Neuronal stem cell (in vitro differentiated cells): ENCODE results near the gene CFAP68.
A peak's percentile ranks its signal among the peaks of the same experiment; 100 is the strongest.

Experiments used
- DNase-seq: peaks from one replicate; pipeline ENCODE4 v3.0.0-alpha.2; 2013; ENCODE audit warnings: low spot score
- H2AFZ ChIP-seq: one replicate; pipeline ENCODE4 v1.6.1; 2013; ENCODE audit warnings: mild to moderate bottlenecking, low read length, inconsistent platforms
- H2AK5ac ChIP-seq: 2 replicates; pipeline ENCODE4 v1.6.1; 2013; ENCODE audit warnings: low read depth, mild to moderate bottlenecking, inconsistent platforms, low read length, moderate library complexity, mixed read lengths
- H2BK120ac ChIP-seq: 2 replicates; pipeline ENCODE4 v1.6.1; 2013; ENCODE audit warnings: low read depth, mild to moderate bottlenecking, inconsistent platforms, low read length, moderate library complexity, mixed read lengths
- H2BK12ac ChIP-seq: one replicate; pipeline ENCODE4 v1.6.1; 2013; ENCODE audit warnings: low read length, inconsistent platforms
- H2BK15ac ChIP-seq: 2 replicates; pipeline ENCODE4 v1.6.1; 2013; ENCODE audit warnings: mild to moderate bottlenecking, low read length, inconsistent platforms, mixed read lengths
- H2BK5ac ChIP-seq: one replicate; pipeline ENCODE4 v1.6.1; 2013; ENCODE audit warnings: inconsistent platforms, mild to moderate bottlenecking, low read length, moderate library complexity
- H3K14ac ChIP-seq: one replicate; pipeline ENCODE4 v1.6.1; 2013; ENCODE audit warnings: low read length, inconsistent platforms
- H3K18ac ChIP-seq: 2 replicates; pipeline ENCODE4 v1.6.1; 2013; ENCODE audit warnings: low read length, inconsistent platforms
- H3K23ac ChIP-seq: 2 replicates; pipeline ENCODE4 v1.6.1; 2013; ENCODE audit warnings: low read depth, mild to moderate bottlenecking, mixed read lengths, low read length, inconsistent platforms; ENCODE audit not compliant: poor library complexity
- H3K27ac ChIP-seq: replicated peaks from 3 replicates; pipeline ENCODE4 v1.5.1; 2013; ENCODE audit warnings: low read length, inconsistent platforms
- H3K27me3 ChIP-seq, 3 experiments: 2 replicates each; pipeline ENCODE4 v1.6.1; 2013; ENCODE audit warnings: low read length in 3 of 3, mild to moderate bottlenecking in 2 of 3, inconsistent platforms in 1 of 3, low read depth in 1 of 3, mixed read lengths in 1 of 3, moderate library complexity in 1 of 3; ENCODE audit not compliant: control insufficient read depth in 3 of 3, insufficient read depth in 3 of 3
- H3K36me3 ChIP-seq, 2 donors: replicated peaks in 1 of 2; 2 replicates each; pipeline ENCODE4 v1.6.1; 2013; ENCODE audit warnings: low read length in 2 of 2; ENCODE audit not compliant: control insufficient read depth in 2 of 2, insufficient read depth in 2 of 2
- H3K4ac ChIP-seq: 2 replicates; pipeline ENCODE4 v1.6.1; 2013; ENCODE audit warnings: inconsistent platforms, mild to moderate bottlenecking, low read length, moderate library complexity
- H3K4me1 ChIP-seq, 2 donors: 1 replicate in 1 of 2; 2 replicates in 1 of 2; pipeline ENCODE4 v1.6.1; 2013; ENCODE audit warnings: low read length in 2 of 2, low read depth in 1 of 2; ENCODE audit not compliant: control insufficient read depth in 2 of 2, insufficient read depth in 1 of 2
- H3K4me2 ChIP-seq: one replicate; pipeline ENCODE4 v1.6.1; 2013; ENCODE audit warnings: mild to moderate bottlenecking, low read length, inconsistent platforms; ENCODE audit not compliant: insufficient read depth, poor library complexity, severe bottlenecking
- H3K4me3 ChIP-seq, 2 donors: 2 replicates each; pipeline ENCODE4 v1.5.1; 2013; ENCODE audit warnings: low read length in 2 of 2, mild to moderate bottlenecking in 2 of 2, inconsistent platforms in 1 of 2, moderate library complexity in 1 of 2
- H3K79me1 ChIP-seq: one replicate; pipeline ENCODE4 v1.6.1; 2013; ENCODE audit warnings: low read depth, mild to moderate bottlenecking, inconsistent platforms, low read length, moderate library complexity
- H3K9ac ChIP-seq: one replicate; pipeline ENCODE4 v1.6.1; 2013; ENCODE audit warnings: mild to moderate bottlenecking, low read depth, low read length, inconsistent platforms; ENCODE audit not compliant: poor library complexity
- H3K9me3 ChIP-seq, 2 donors: replicated peaks in 1 of 2; 2 replicates each; pipeline versions ENCODE3 to v1.6.1; 2013; ENCODE audit warnings: low read length in 2 of 2, mild to moderate bottlenecking in 2 of 2, inconsistent platforms in 1 of 2, low read depth in 1 of 2, mixed read lengths in 1 of 2, moderate library complexity in 1 of 2; ENCODE audit not compliant: control insufficient read depth in 2 of 2, insufficient read depth in 1 of 2
- H4K8ac ChIP-seq: one replicate; pipeline ENCODE4 v1.6.1; 2013; ENCODE audit warnings: low read depth, mild to moderate bottlenecking, inconsistent platforms, low read length, moderate library complexity
- H4K91ac ChIP-seq: one replicate; pipeline ENCODE4 v1.6.1; 2013; ENCODE audit warnings: low read length, low read depth, mild to moderate bottlenecking, inconsistent platforms; ENCODE audit not compliant: poor library complexity
- whole genome bisulfite sequencing, 2 donors: extraction: QIAGEN DNeasy Blood & Tissue Kit; methylation state at CpG; one replicate each; pipeline ENCODE4 v1.1.7; 2013; ENCODE audit warnings: missing lambda C conversion rate in 2 of 2, mixed read lengths in 1 of 2; ENCODE audit not compliant: insufficient read length in 2 of 2, insufficient replicate concordance in 1 of 2; ENCODE audit errors: extremely low coverage in 2 of 2; 5-methylcytosine and 5-hydroxymethylcytosine counted together

CFAP68 gene

GRCh38 chr11:111911563-111912401 lies 32.4 kb downstream of the CFAP68 start, which contains the start of gene CRYAB:
Gene CRYAB (minus strand): TSS chr11:111911770. CDS start chr11:111911724, 46 bp downstream.
- WGBS, 2 donors, result no CpG with 5 or more reads among the region's 17 CpGs
- no peak for DNase-seq
- H2BK120ac ChIP-seq, result no peak within 1 kb of the TSS
- no peak within 1 kb of the TSS for H3K27ac ChIP-seq
- no peaks in the 10 kb centered on the region for H3K36me3 ChIP-seq
- peak within 1 kb of the TSS; percentile 83 for H3K14ac ChIP-seq
- no peaks in the 10 kb centered on the region for H3K27me3 ChIP-seq
- no peak within 1 kb of the TSS for H3K4ac ChIP-seq
- H2AFZ ChIP-seq, result peak within 1 kb of the TSS; percentile 89
- no peak within 1 kb of the TSS for H4K91ac ChIP-seq
- H4K8ac ChIP-seq, result no peak within 1 kb of the TSS
- H2BK15ac ChIP-seq, result peak within 1 kb of the TSS; percentile 45
- H3K4me2 ChIP-seq, result no peak within 1 kb of the TSS
- peak within 1 kb of the TSS; percentile 16 for H2BK5ac ChIP-seq
- H3K9ac ChIP-seq, result no peak within 1 kb of the TSS
- H3K18ac ChIP-seq, result peak within 1 kb of the TSS; percentile 74
- H3K4me1 ChIP-seq, result peaks cover 5 to 13% of the 10 kb centered on the region in 2 donors
- no peak within 1 kb of the TSS for H3K4me3 ChIP-seq
- peak within 1 kb of the TSS; percentile 0 for H3K23ac ChIP-seq
- no peaks in the 10 kb centered on the region for H3K9me3 ChIP-seq
- no peaks in the 10 kb centered on the region for H3K79me1 ChIP-seq
- no peak within 1 kb of the TSS for H2BK12ac ChIP-seq
- H2AK5ac ChIP-seq, result peak within 1 kb of the TSS; percentile 65

GRCh38 chr11:111912535-111912934 lies 33.2 kb downstream of the CFAP68 start, which contains the start of gene HSPB2:
Gene HSPB2 (plus strand): TSS chr11:111912734. CDS start chr11:111912830, 96 bp downstream.
- Histone ChIP-seq H4K8ac (no peak within 1 kb of the TSS), H3K18ac (peak within 1 kb of the TSS; percentile 74), H3K4me2 (no peak within 1 kb of the TSS), H3K9ac (no peak within 1 kb of the TSS), H3K27ac (no peak within 1 kb of the TSS), H3K36me3 (no peaks in the 10 kb centered on the region), H3K4me3 (no peak within 1 kb of the TSS), H4K91ac (no peak within 1 kb of the TSS), H3K27me3 (no peaks in the 10 kb centered on the region), H3K9me3 (no peaks in the 10 kb centered on the region), H2BK120ac (no peak within 1 kb of the TSS), H3K4me1 (peaks cover 5 to 13% of the 10 kb centered on the region in 2 donors), H2AFZ (peak within 1 kb of the TSS; percentile 89), H3K23ac (peak within 1 kb of the TSS; percentile 4), H2BK15ac (peak within 1 kb of the TSS; percentile 45), H3K79me1 (no peaks in the 10 kb centered on the region), H3K4ac (no peak within 1 kb of the TSS), H2BK12ac (no peak within 1 kb of the TSS), H3K14ac (peak within 1 kb of the TSS; percentile 83), H2BK5ac (peak within 1 kb of the TSS; percentile 16), H2AK5ac (peak within 1 kb of the TSS; percentile 65)
- WGBS, 2 donors, result no CpG with 5 or more reads among the region's 26 CpGs
- no peak for DNase-seq

- no peaks in the 10 kb centered on the region for H3K9me3 ChIP-seq
- H3K23ac ChIP-seq, result peak overlapping the region; percentile 4
- no peak overlapping the region for H3K14ac ChIP-seq
- H2BK15ac ChIP-seq, result peak overlapping the region; percentile 40
- no peak overlapping the region for H3K9ac ChIP-seq
- no peaks in the 10 kb centered on the region for H3K27me3 ChIP-seq
- no peak overlapping the region for H3K4me2 ChIP-seq
- H4K91ac ChIP-seq, result no peak overlapping the region
- no CpG with 5 or more reads among the region's 24 CpGs for WGBS, 2 donors
- no peak overlapping the region for H2BK5ac ChIP-seq
- H3K4ac ChIP-seq, result peak overlapping the region; percentile 17
- H3K79me1 ChIP-seq, result no peaks in the 10 kb centered on the region
- no peak overlapping the region for H3K4me3 ChIP-seq
- H3K4me1 ChIP-seq, result peaks cover 5 to 13% of the 10 kb centered on the region in 2 donors
- DNase-seq, result no peak
- H3K18ac ChIP-seq, result peak overlapping the region; percentile 5
- H2AFZ ChIP-seq, result peak overlapping the region; percentile 53
- no peak overlapping the region for H2BK12ac ChIP-seq
- no peak overlapping the region for H3K27ac ChIP-seq
- H2AK5ac ChIP-seq, result peak overlapping the region; percentile 33
- H2BK120ac ChIP-seq, result no peak overlapping the region
- no peaks in the 10 kb centered on the region for H3K36me3 ChIP-seq
- H4K8ac ChIP-seq, result no peak overlapping the region
Observed at GRCh38 chr11:111913031-111913861, 33.9 kb downstream of the CFAP68 start.

- H3K23ac ChIP-seq, result no peak overlapping the region
- H2AFZ ChIP-seq, result peak overlapping the region; percentile 53
- H2BK5ac ChIP-seq, result no peak overlapping the region
- H3K18ac ChIP-seq, result no peak overlapping the region
- peak overlapping the region; percentile 33 for H2AK5ac ChIP-seq
- H4K8ac ChIP-seq, result no peak overlapping the region
- H3K4ac ChIP-seq, result peak overlapping the region; percentile 17
- H2BK12ac ChIP-seq, result no peak overlapping the region
- H3K9me3 ChIP-seq, result no peaks in the 10 kb centered on the region
- H3K4me3 ChIP-seq, result no peak overlapping the region
- H2BK120ac ChIP-seq, result no peak overlapping the region
- no peaks in the 10 kb centered on the region for H3K36me3 ChIP-seq
- H3K27me3 ChIP-seq, result no peaks in the 10 kb centered on the region
- H3K9ac ChIP-seq, result no peak overlapping the region
- H3K79me1 ChIP-seq, result no peaks in the 10 kb centered on the region
- no peak overlapping the region for H3K14ac ChIP-seq
- H3K4me2 ChIP-seq, result no peak overlapping the region
- peaks cover 8 to 16% of the 10 kb centered on the region in 2 donors for H3K4me1 ChIP-seq
- H4K91ac ChIP-seq, result no peak overlapping the region
- no peak overlapping the region for H2BK15ac ChIP-seq
- WGBS, 2 donors, result no CpG with 5 or more reads among the region's 4 CpGs
- H3K27ac ChIP-seq, result no peak overlapping the region
- DNase-seq, result no peak
Observed at GRCh38 chr11:111913997-111914396, 34.7 kb downstream of the CFAP68 start.
